Urinary bladder (tissue), 4 donors: Measurements from ENCODE around the gene KCTD14. TPM values are rescaled to one million over a fixed set of nuclear protein-coding genes. Genes with fewer than 3 reads are reported as not detected.

Source experiments
- DNase-seq: peaks from one replicate; pipeline ENCODE4 v3.0.0-alpha.2; 2015; ENCODE audit errors: extremely low spot score
- H3K27ac ChIP-seq: one replicate; pipeline ENCODE4 v1.5.1; 2013; ENCODE audit warnings: low read depth, mild to moderate bottlenecking, moderate library complexity
- H3K36me3 ChIP-seq: one replicate; pipeline ENCODE4 v1.6.1; 2013; ENCODE audit warnings: mild to moderate bottlenecking, moderate library complexity; ENCODE audit not compliant: insufficient read depth
- H3K4me1 ChIP-seq: one replicate; pipeline ENCODE4 v1.6.1; 2013; ENCODE audit warnings: mild to moderate bottlenecking, moderate library complexity; ENCODE audit not compliant: insufficient read depth
- H3K4me3 ChIP-seq: one replicate; pipeline ENCODE4 v1.5.1; 2013; ENCODE audit warnings: low read depth, low read length
- WGBS: extraction: QIAGEN DNeasy Blood & Tissue Kit; methylation state at CpG from one replicate; pipeline ENCODE4 v1.1.7; 2013; 5-methylcytosine and 5-hydroxymethylcytosine counted together
- polyA plus RNA-seq: library from polyadenylated mRNA; stranded (reverse); fragments of 200-250 nt; gene quantifications from one replicate; pipeline ENCODE4 v1.2.3, GENCODE V29; 2013
- total RNA-seq: library from RNA; depleted of rRNA; stranded (reverse); fragments of >200 nt; gene quantifications from one replicate; pipeline ENCODE4 v1.2.3, GENCODE V29; 2014
- donor health status: healthy with polysubstance abuse.
- donor health status: healthy.

Gene KCTD14
- total RNA-seq (2.3 TPM), polyA plus RNA-seq (1.4 TPM)

- no peaks in the 10 kb centered on the region for H3K4me1 ChIP-seq
- H3K27ac ChIP-seq: no peak within 1 kb of the TSS
- peak within 1 kb of the TSS; percentile 42 for H3K4me3 ChIP-seq
- no peaks in the 10 kb centered on the region for H3K36me3 ChIP-seq
- DNase-seq: no peak
- WGBS: 12% methylated on average over 37 of the region's 37 CpGs
Measured at GRCh38 chr11:78022397-78023396, at the start of gene KCTD14. TSS of gene KCTD14 (minus strand) at chr11:78023276. CDS start at chr11:78023249, 27 bp downstream.

GRCh38 chr11:78072455-78072854 lies 49.4 kb upstream of the KCTD14 start:
- peaks cover 2% of the 10 kb centered on the region for H3K4me1 ChIP-seq
- 94% methylated on average over 4 of the region's 4 CpGs for WGBS
- no peak overlapping the region for H3K27ac ChIP-seq
- no peak for DNase-seq
- H3K36me3 ChIP-seq: peaks cover 6% of the 10 kb centered on the region
- no peak overlapping the region for H3K4me3 ChIP-seq

GRCh38 chr11:78071717-78072116 lies 48.6 kb upstream of the KCTD14 start:
- Histone ChIP-seq H3K36me3 (peaks cover 7% of the 10 kb centered on the region), H3K4me1 (peaks cover 2% of the 10 kb centered on the region), H3K4me3 (no peak overlapping the region), H3K27ac (no peak overlapping the region)
- WGBS: 74% methylated on average over 3 of the region's 3 CpGs
- no peak for DNase-seq

- WGBS: 91% methylated on average over 2 of the region's 2 CpGs
- Histone ChIP-seq H3K4me3 (no peak overlapping the region), H3K27ac (no peak overlapping the region), H3K4me1 (no peaks in the 10 kb centered on the region), H3K36me3 (peaks cover 7% of the 10 kb centered on the region)
- no peak for DNase-seq
Measured at GRCh38 chr11:78070621-78071020, 47.5 kb upstream of the KCTD14 start.

- DNase-seq: no peak
- no peak overlapping the region for H3K27ac ChIP-seq
- WGBS: 52% methylated on average over 2 of the region's 2 CpGs
- H3K4me3 ChIP-seq: no peak overlapping the region
- H3K4me1 ChIP-seq: no peaks in the 10 kb centered on the region
- peaks cover 7% of the 10 kb centered on the region for H3K36me3 ChIP-seq
Measured at GRCh38 chr11:78069465-78069864, 46.4 kb upstream of the KCTD14 start.

GRCh38 chr11:78067704-78068103 lies 44.6 kb upstream of the KCTD14 start:
- peaks cover 7% of the 10 kb centered on the region for H3K36me3 ChIP-seq
- no peak overlapping the region for H3K27ac ChIP-seq
- WGBS: 92% methylated on average over 4 of the region's 4 CpGs
- DNase-seq: no peak
- no peak overlapping the region for H3K4me3 ChIP-seq
- H3K4me1 ChIP-seq: no peaks in the 10 kb centered on the region

- no peak for DNase-seq
- no peak overlapping the region for H3K4me3 ChIP-seq
- H3K27ac ChIP-seq: no peak overlapping the region
- H3K4me1 ChIP-seq: no peaks in the 10 kb centered on the region
- 83% methylated on average over 2 of the region's 2 CpGs for WGBS
- peaks cover 7% of the 10 kb centered on the region for H3K36me3 ChIP-seq
Measured at GRCh38 chr11:78066471-78066870, 43.4 kb upstream of the KCTD14 start.

GRCh38 chr11:78065203-78065602 lies 42.1 kb upstream of the KCTD14 start:
- no peak for DNase-seq
- H3K4me1 ChIP-seq: no peaks in the 10 kb centered on the region
- no peak overlapping the region for H3K27ac ChIP-seq
- peaks cover 2% of the 10 kb centered on the region for H3K36me3 ChIP-seq
- no peak overlapping the region for H3K4me3 ChIP-seq
- 89% methylated on average over 2 of the region's 2 CpGs for WGBS

- no peak for DNase-seq
- Histone ChIP-seq H3K27ac (no peak within 1 kb of the TSS), H3K4me3 (no peak within 1 kb of the TSS), H3K36me3 (peaks cover 2% of the 10 kb centered on the region), H3K4me1 (no peaks in the 10 kb centered on the region)
- 93% methylated on average over 14 of the region's 14 CpGs for WGBS
Measured at GRCh38 chr11:78063440-78064181, 40.5 kb upstream of the KCTD14 start, which contains the start of gene THRSP. TSS of gene THRSP (plus strand) at chr11:78063861. CDS start at chr11:78063882, 21 bp downstream.

GRCh38 chr11:78062671-78063070 lies 39.6 kb upstream of the KCTD14 start:
- Histone ChIP-seq H3K36me3 (peaks cover 2% of the 10 kb centered on the region), H3K4me3 (no peak overlapping the region), H3K4me1 (no peaks in the 10 kb centered on the region), H3K27ac (no peak overlapping the region)
- no peak for DNase-seq
- 60% methylated on average over 2 of the region's 2 CpGs for WGBS

GRCh38 chr11:78061921-78062311 lies 38.8 kb upstream of the KCTD14 start:
- Histone ChIP-seq H3K4me3 (no peak overlapping the region), H3K4me1 (no peaks in the 10 kb centered on the region), H3K27ac (no peak overlapping the region), H3K36me3 (no peaks in the 10 kb centered on the region)
- no peak for DNase-seq
- WGBS: 78% methylated on average over 4 of the region's 4 CpGs

- Histone ChIP-seq H3K4me1 (no peaks in the 10 kb centered on the region), H3K36me3 (no peaks in the 10 kb centered on the region), H3K27ac (no peak overlapping the region), H3K4me3 (no peak overlapping the region)
- WGBS: 83% methylated on average over 4 of the region's 4 CpGs
- DNase-seq: no peak
Measured at GRCh38 chr11:78061088-78061920, 38.2 kb upstream of the KCTD14 start.

- 97% methylated on average over 8 of the region's 8 CpGs for WGBS
- Histone ChIP-seq H3K27ac (no peak overlapping the region), H3K36me3 (no peaks in the 10 kb centered on the region), H3K4me3 (no peak overlapping the region), H3K4me1 (no peaks in the 10 kb centered on the region)
- DNase-seq: no peak
Measured at GRCh38 chr11:78060533-78060932, 37.5 kb upstream of the KCTD14 start.
